Peyer's patch (tissue), 4 donors: ENCODE data around the gene CADPS. TPM values are rescaled to one million over a fixed set of nuclear protein-coding genes. Genes with fewer than 3 reads are reported as not detected.

ENCODE experiments used
- DNase-seq, 3 donors: peaks; one replicate each; pipeline ENCODE4 v3.0.0-alpha.2; 2017 to 2019
- H3K27ac ChIP-seq, 4 donors: fragments of 200-600 bp; sonication (generic); one replicate each; pipeline ENCODE4 v1.5.1; 2016 to 2019
- H3K27me3 ChIP-seq, 2 donors: fragments of 200-600 bp; sonication (generic); one replicate each; pipeline ENCODE4 v1.5.1; 2019
- H3K36me3 ChIP-seq, 3 donors: fragments of 200-600 bp; sonication (generic); one replicate each; pipeline ENCODE4 v1.5.1; 2016 to 2019
- H3K4me1 ChIP-seq, 4 donors: fragments of 200-600 bp; sonication (generic); one replicate each; pipeline ENCODE4 v1.5.1; 2016 to 2019
- H3K4me3 ChIP-seq, 4 donors: fragments of 200-600 bp; sonication (generic); 1 replicate in 3 of 4; 2 replicates in 1 of 4; pipeline ENCODE4 v1.5.1; 2016 to 2019; ENCODE audit warnings: mild to moderate bottlenecking in 1 of 4
- H3K9me3 ChIP-seq, 4 donors: fragments of 200-600 bp; sonication (generic); one replicate each; pipeline ENCODE4 v1.5.1; 2016 to 2019; ENCODE audit warnings: mild to moderate bottlenecking in 1 of 4
- POLR2A ChIP-seq, 2 donors: fragments of 450-650 bp; IDR thresholded peaks; one replicate each; pipeline ENCODE4 v1.5.1; 2017; ENCODE audit warnings: antibody characterized with exemption in 2 of 2, mild to moderate bottlenecking in 2 of 2, moderate library complexity in 2 of 2
- total RNA-seq, 4 donors: library from RNA; depleted of rRNA; stranded (reverse); fragments of >200 nt; gene quantifications; one replicate each; pipeline ENCODE4 v1.1.0, GENCODE V29; 2016
- TF ChIP-seq, protein P1 (sequence below), 6 experiments: fragments of 450-650 bp in 4 of 6; fragments of 200-600 bp in 2 of 6; sonication (generic) in 1 of 6; IDR thresholded peaks; one replicate each; pipeline ENCODE4 v1.5.1; 2017 to 2019; ENCODE audit warnings: antibody characterized with exemption in 6 of 6, mild to moderate bottlenecking in 3 of 6, moderate library complexity in 1 of 6

CADPS gene
- total RNA-seq, 4 donors from 2014 or later, result 6.4 to 29.7 (median 18.1) TPM

DNA sequence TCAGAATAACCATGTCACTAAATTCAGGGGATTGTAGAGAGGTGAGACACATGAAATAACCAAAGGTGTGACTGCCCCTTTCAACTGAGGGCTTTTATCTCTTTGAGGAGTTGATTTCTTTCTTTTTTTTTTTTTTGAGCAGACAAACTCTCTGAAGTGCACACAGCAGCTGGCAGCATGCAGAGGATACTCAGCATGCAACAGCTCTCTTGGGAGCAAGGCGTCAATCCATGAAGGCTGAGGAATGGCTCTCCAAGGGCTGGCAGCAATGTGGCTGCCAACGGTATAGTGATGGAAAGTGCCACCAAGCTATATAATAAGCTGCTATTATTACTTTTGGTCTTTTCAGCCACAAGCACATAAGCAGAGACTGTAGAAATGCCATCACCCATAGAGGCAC is 275.2 kb downstream of the CADPS start:
- Histone ChIP-seq H3K4me1 (no peaks in the 10 kb centered on the region), H3K27me3 (no peaks in the 10 kb centered on the region), H3K9me3 (no peaks in the 10 kb centered on the region), H3K36me3 (no peaks in the 10 kb centered on the region), H3K4me3 (no peak overlapping the region), H3K27ac (no peak overlapping the region)
- DNase-seq, result no peak
- TF ChIP-seq POLR2A (IDR thresholded peaks at IDR 0.05), result no peak
- TF ChIP-seq, protein P1, sequence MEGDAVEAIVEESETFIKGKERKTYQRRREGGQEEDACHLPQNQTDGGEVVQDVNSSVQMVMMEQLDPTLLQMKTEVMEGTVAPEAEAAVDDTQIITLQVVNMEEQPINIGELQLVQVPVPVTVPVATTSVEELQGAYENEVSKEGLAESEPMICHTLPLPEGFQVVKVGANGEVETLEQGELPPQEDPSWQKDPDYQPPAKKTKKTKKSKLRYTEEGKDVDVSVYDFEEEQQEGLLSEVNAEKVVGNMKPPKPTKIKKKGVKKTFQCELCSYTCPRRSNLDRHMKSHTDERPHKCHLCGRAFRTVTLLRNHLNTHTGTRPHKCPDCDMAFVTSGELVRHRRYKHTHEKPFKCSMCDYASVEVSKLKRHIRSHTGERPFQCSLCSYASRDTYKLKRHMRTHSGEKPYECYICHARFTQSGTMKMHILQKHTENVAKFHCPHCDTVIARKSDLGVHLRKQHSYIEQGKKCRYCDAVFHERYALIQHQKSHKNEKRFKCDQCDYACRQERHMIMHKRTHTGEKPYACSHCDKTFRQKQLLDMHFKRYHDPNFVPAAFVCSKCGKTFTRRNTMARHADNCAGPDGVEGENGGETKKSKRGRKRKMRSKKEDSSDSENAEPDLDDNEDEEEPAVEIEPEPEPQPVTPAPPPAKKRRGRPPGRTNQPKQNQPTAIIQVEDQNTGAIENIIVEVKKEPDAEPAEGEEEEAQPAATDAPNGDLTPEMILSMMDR (IDR thresholded peaks at IDR 0.05), result no peak

DNA sequence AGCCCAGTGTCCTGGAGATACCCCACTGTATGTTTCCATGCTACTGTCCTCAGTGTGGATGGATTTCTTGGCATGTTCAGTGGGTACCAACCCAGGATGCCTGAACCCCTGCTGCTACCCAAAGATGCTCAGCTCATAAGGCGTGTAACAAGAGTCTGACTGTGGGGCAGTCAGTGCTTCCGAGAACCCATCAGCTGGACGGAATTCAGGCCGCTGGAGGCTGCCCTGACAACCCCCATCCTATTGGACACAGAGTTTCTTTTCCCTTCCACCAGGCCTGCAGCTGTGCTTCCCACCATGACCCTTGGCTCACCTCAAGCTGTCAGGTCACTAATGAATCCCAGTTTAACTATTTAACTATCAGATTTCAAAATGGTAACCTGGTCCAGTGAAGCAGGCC is 277.7 kb downstream of the CADPS start:
- H3K4me1 ChIP-seq, result no peaks in the 10 kb centered on the region
- TF ChIP-seq, protein P1 (IDR thresholded peaks at IDR 0.05), result no peak
- no peak for TF ChIP-seq POLR2A (IDR thresholded peaks at IDR 0.05)
- no peak overlapping the region for H3K4me3 ChIP-seq
- H3K27me3 ChIP-seq, result no peaks in the 10 kb centered on the region
- no peak for DNase-seq
- H3K9me3 ChIP-seq, result no peaks in the 10 kb centered on the region
- no peaks in the 10 kb centered on the region for H3K36me3 ChIP-seq
- no peak overlapping the region for H3K27ac ChIP-seq

- TF ChIP-seq, protein P1 (IDR thresholded peaks at IDR 0.05), result no peak
- no peak for TF ChIP-seq POLR2A (IDR thresholded peaks at IDR 0.05)
- no peak for DNase-seq
- H3K36me3 ChIP-seq, result no peaks in the 10 kb centered on the region
Measured at GRCh38 chr3:62592408-62592807, 282.8 kb downstream of the CADPS start.

DNA sequence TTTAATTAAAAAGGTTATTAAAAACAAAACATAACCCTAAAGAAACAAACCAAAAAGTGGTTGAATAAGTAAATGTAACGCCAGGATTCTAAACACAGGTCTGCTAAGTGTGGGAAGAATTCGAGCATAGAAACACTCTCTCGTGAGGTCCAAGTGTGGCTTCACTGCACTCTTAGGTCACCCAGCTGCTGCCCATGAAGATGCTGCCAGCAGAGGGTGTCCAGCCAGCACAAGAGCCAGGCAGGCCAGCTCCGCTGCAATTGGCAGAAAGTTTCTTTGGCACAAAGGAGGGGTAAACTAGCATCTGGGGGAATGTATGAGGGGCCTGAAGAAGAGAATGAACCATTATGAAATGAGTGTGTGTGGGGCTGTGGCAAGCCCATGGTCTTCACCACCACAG is 286.1 kb downstream of the CADPS start:
- no peaks in the 10 kb centered on the region for H3K9me3 ChIP-seq
- DNase-seq, result no peak
- H3K27me3 ChIP-seq, result no peaks in the 10 kb centered on the region
- H3K4me1 ChIP-seq, result no peaks in the 10 kb centered on the region
- no peaks in the 10 kb centered on the region for H3K36me3 ChIP-seq
- no peak overlapping the region for H3K4me3 ChIP-seq
- TF ChIP-seq POLR2A (IDR thresholded peaks at IDR 0.05), result no peak
- TF ChIP-seq, protein P1 (IDR thresholded peaks at IDR 0.05), result no peak
- H3K27ac ChIP-seq, result no peak overlapping the region

More at GRCh38 chr3:62592408-62592807, 282.8 kb downstream of the CADPS start:
- no peaks in the 10 kb centered on the region for H3K9me3 ChIP-seq
- no peak overlapping the region for H3K27ac ChIP-seq
- no peak overlapping the region for H3K4me3 ChIP-seq
- no peaks in the 10 kb centered on the region for H3K4me1 ChIP-seq
- no peaks in the 10 kb centered on the region for H3K27me3 ChIP-seq

DNA sequence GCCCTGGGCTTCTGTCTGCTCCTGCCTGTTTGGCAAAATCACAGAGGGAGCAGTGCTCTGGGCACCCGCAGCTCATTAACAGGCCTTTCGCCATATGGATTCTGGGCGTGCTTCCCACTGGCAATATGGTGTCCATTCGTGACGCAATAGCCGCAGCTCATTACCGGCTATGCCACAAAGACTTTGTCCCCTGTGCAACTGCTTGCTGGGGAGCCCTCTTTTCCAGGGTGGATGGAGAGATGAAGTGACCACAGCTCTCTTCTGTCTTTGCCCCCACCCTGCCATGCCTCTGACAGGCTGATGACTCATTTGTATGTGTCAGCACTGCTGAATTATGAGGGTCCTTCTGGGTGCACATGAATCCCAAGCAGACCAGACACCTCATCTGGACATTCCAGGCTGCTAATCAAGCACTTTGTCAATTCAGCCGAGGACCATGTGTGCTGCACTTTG is 287.6 kb downstream of the CADPS start:
- H3K27ac ChIP-seq, result no peak overlapping the region
- H3K36me3 ChIP-seq, result no peaks in the 10 kb centered on the region

More for the DNA sequence above, 287.6 kb downstream of the CADPS start:
- TF ChIP-seq, protein P1 (IDR thresholded peaks at IDR 0.05), result no peak
- no peak for TF ChIP-seq POLR2A (IDR thresholded peaks at IDR 0.05)
- H3K27me3 ChIP-seq, result no peaks in the 10 kb centered on the region
- no peak overlapping the region for H3K4me3 ChIP-seq
- no peaks in the 10 kb centered on the region for H3K9me3 ChIP-seq
- DNase-seq, result no peak
- no peaks in the 10 kb centered on the region for H3K4me1 ChIP-seq
